Left ventricle myocardium inferior (tissue), 1 donor: Measurements from ENCODE around the gene BRICD5. TPM values are rescaled to one million over a fixed set of nuclear protein-coding genes. Genes with fewer than 3 reads are reported as not detected.

ENCODE experiments used
- DNase-seq: peaks from one replicate; pipeline ENCODE4 v3.0.0-alpha.2; 2020
- H3K27ac ChIP-seq: fragments of 200-600 bp; replicated peaks from 2 replicates; pipeline ENCODE4 v1.8.0; 2021
- H3K27me3 ChIP-seq: fragments of 200-600 bp; 2 replicates; pipeline ENCODE4 v1.8.0; 2021; ENCODE audit warnings: low read depth
- H3K36me3 ChIP-seq: fragments of 200-600 bp; 2 replicates; pipeline ENCODE4 v1.8.0; 2021
- H3K4me1 ChIP-seq: fragments of 200-600 bp; 2 replicates; pipeline ENCODE4 v1.8.0; 2021
- H3K4me3 ChIP-seq: fragments of 200-600 bp; 2 replicates; pipeline ENCODE4 v1.8.0; 2021; ENCODE audit warnings: mild to moderate bottlenecking, moderate library complexity
- H3K9me3 ChIP-seq: fragments of 200-600 bp; replicated peaks from 2 replicates; pipeline ENCODE4 v1.8.0; 2021
- intact Hi-C: fragments of 100-400 bp; cut with micrococcal nuclease; formaldehyde crosslinking; loops from one replicate; pipeline ENCODE4 v1.11.0; 2022
- total RNA-seq: library from RNA; stranded (reverse); fragmentation: NEBNext Ultra II Directional; extraction: Animal tissue kit (Norgen Biotek cat#: 25700); gene quantifications from one replicate; pipeline ENCODE4 v1.2.1, GENCODE V29; 2021
- TF ChIP-seq, protein P1 (sequence below): fragments of 200-600 bp; IDR thresholded peaks from 2 replicates; pipeline ENCODE4 v1.8.0; 2021; ENCODE audit warnings: antibody characterized with exemption, mild to moderate bottlenecking, borderline replicate concordance
- donor health status: DM: no; HTN: yes; CAD: no; lungs with severe emphysema.

Gene BRICD5
- total RNA-seq, 1 donor from 2014 or later: 10.9 TPM

DNA sequence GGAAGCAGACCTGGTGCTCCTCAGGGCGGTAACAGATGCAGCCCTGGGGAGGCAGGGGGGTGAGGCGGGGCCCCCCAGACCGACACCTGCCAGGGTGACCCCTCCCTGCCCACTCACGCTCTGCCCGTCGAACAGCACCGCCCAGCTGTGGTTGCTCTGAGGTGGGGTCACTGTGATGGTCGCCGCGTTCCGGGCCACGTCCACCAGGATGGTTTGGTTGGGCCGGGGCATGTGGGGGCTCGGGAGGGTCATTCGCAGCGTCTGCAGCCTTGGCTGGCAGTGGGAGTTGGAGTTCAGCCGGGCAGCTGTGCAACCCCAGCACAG lies 692 bp downstream of the BRICD5 start:
- TF ChIP-seq, protein P1, sequence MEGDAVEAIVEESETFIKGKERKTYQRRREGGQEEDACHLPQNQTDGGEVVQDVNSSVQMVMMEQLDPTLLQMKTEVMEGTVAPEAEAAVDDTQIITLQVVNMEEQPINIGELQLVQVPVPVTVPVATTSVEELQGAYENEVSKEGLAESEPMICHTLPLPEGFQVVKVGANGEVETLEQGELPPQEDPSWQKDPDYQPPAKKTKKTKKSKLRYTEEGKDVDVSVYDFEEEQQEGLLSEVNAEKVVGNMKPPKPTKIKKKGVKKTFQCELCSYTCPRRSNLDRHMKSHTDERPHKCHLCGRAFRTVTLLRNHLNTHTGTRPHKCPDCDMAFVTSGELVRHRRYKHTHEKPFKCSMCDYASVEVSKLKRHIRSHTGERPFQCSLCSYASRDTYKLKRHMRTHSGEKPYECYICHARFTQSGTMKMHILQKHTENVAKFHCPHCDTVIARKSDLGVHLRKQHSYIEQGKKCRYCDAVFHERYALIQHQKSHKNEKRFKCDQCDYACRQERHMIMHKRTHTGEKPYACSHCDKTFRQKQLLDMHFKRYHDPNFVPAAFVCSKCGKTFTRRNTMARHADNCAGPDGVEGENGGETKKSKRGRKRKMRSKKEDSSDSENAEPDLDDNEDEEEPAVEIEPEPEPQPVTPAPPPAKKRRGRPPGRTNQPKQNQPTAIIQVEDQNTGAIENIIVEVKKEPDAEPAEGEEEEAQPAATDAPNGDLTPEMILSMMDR: no peak
- DNase-seq: no peak
- intact Hi-C loops: no loop called here
- no peaks in the 10 kb centered on the region for H3K9me3 ChIP-seq
- H3K27ac ChIP-seq: no peak overlapping the region
- no peaks in the 10 kb centered on the region for H3K27me3 ChIP-seq
- no peak overlapping the region for H3K4me3 ChIP-seq
- H3K4me1 ChIP-seq: peaks cover 65% of the 10 kb centered on the region
- peaks cover 33% of the 10 kb centered on the region for H3K36me3 ChIP-seq

DNA sequence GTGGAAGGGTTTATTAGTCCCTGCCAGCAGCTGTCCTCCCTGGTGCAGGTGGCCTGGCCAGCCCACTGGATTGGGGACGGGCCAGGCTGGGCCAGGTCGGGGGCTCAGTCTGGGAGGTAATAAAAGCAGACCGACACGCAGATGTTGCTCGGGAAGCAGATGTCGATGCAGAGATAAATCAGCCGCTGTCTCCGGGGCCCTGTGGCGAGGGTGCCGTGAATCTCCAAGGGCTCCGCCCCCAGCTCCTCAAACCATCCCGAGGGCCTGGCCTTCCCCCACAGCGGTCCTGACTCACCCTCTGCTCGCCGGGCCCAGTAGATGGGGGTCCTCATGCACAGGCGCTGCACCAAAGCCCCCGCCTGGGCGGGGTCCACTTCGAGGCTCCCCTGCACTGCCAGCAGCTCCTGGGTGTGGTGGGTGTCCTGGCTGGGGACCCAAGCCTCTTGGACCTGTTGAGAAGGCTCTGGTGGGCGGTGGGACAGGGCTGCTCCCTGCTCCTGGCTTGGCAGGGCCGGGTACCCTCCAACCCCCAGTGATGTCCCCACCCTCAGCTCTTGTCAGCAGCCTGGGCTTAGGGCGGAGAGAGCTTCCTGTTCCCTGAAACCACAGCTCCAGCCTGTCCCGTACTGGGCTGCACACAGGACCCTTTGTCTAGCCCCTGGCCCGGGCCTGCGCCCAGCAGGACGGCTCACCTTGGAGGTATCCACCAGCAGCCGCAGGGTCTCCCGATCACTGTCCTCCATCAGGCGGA lies 1.2 kb downstream of the BRICD5 start:
- Histone ChIP-seq H3K27ac (no peak overlapping the region), H3K9me3 (no peaks in the 10 kb centered on the region), H3K4me1 (peaks cover 70% of the 10 kb centered on the region), H3K27me3 (no peaks in the 10 kb centered on the region), H3K4me3 (no peak overlapping the region), H3K36me3 (peaks cover 33% of the 10 kb centered on the region)
- DNase-seq: no peak
- intact Hi-C loops: no loop called here
- TF ChIP-seq, protein P1: no peak

DNA sequence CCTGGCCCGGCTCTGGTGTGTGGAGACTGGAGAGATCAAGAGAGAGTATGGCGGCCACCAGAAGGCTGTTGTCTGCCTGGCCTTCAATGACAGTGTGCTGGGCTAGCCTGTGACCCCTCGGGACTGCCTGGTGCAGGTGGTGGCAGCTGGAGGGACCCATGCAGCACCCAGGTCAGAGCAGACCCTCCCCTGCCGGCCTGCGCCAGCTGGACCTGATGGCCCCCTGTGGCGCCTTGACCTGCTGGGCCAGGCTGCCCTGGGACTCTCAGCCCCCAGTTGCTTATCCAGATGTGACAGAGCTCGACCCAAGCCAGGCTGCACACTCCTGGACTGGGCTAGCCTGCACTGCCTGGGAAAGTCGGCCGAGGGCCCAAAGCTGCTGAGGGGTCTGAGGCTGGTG lies 1.9 kb downstream of the BRICD5 start:
- intact Hi-C loops: no loop called here
- H3K4me3 ChIP-seq: no peak overlapping the region
- no peak for DNase-seq
- no peaks in the 10 kb centered on the region for H3K9me3 ChIP-seq
- peaks cover 33% of the 10 kb centered on the region for H3K36me3 ChIP-seq
- H3K4me1 ChIP-seq: peaks cover 64% of the 10 kb centered on the region
- TF ChIP-seq, protein P1: no peak
- H3K27me3 ChIP-seq: no peaks in the 10 kb centered on the region
- no peak overlapping the region for H3K27ac ChIP-seq

DNA sequence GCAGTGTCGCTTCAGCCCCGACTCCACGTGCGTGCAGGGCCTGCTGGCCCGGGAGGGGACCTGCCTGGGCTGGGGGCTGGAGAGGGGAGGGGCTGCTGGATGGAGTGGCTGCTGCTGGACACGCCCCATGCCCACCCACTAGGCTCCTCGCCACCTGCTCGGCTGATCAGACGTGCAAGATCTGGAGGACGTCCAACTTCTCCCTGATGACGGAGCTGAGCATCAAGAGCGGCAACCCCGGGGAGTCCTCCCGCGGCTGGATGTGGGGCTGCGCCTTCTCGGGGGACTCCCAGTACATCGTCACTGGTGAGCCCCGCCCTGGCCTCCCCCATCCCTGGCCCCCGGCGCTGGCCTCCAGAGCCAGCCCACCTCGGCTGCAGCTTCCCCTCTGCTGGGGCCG lies 2.4 kb downstream of the BRICD5 start:
- intact Hi-C loops: no loop called here
- Histone ChIP-seq H3K4me1 (peaks cover 60% of the 10 kb centered on the region), H3K36me3 (peaks cover 33% of the 10 kb centered on the region), H3K27ac (no peak overlapping the region), H3K9me3 (no peaks in the 10 kb centered on the region), H3K4me3 (no peak overlapping the region), H3K27me3 (no peaks in the 10 kb centered on the region)
- TF ChIP-seq, protein P1: no peak
- DNase-seq: no peak

DNA sequence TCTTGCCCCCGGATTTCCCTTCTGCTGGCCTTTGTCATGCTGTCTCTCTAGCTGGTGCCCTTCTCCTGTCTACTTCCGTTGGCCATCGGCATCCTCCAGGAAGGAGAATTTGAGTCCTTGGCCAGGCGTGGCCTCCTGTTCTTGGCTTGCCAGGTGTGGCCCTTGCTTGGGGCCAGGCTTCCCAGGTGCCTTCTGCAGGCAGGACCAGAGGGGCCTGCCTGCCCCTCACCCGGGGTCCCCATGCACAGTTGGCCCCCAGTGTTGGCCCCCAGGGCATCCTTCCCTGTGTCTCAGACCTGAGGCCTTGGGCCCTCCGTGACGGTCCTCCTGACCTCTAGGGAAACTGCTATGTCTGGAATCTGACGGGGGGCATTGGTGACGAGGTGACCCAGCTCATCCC lies 2.8 kb downstream of the BRICD5 start:
- H3K27me3 ChIP-seq: no peaks in the 10 kb centered on the region
- H3K4me1 ChIP-seq: peaks cover 55% of the 10 kb centered on the region
- intact Hi-C loops: no loop called here
- DNase-seq: no peak
- H3K9me3 ChIP-seq: no peaks in the 10 kb centered on the region
- no peak overlapping the region for H3K4me3 ChIP-seq
- H3K36me3 ChIP-seq: peaks cover 33% of the 10 kb centered on the region
- no peak overlapping the region for H3K27ac ChIP-seq
- TF ChIP-seq, protein P1: no peak
